Measurements from ENCODE around the gene TUBA1C.

Gene TUBA1C

GRCh38 chr12:49227713-49228112 is 37.2 kb upstream of the TUBA1C start:
- H3K9me3 ChIP-seq (ENCODE audit: control insufficient read depth, insufficient read depth, low read length) = no peaks in the 10 kb centered on the region
- no peaks in the 10 kb centered on the region for H3K27me3 ChIP-seq (ENCODE audit: control insufficient read depth, low read length)
- H4K20me1 ChIP-seq (ENCODE audit: control insufficient read depth, insufficient read depth, low read depth, low read length) = no peaks in the 10 kb centered on the region
- H3K9me2 ChIP-seq (replicated peaks; ENCODE audit: control insufficient read depth, low read length) = no peaks in the 10 kb centered on the region
- H3K27ac ChIP-seq (ENCODE audit: low read depth, low read length) = no peak overlapping the region
- H3K4me3 ChIP-seq (ENCODE audit: low read length) = no peak overlapping the region
- TF ChIP-seq EZH2phosphoT487 (IDR thresholded peaks at IDR 0.05; ENCODE audit: borderline replicate concordance, low read length) (no peak), CTCF (IDR thresholded peaks at IDR 0.05; ENCODE audit: low read depth, low read length, poor library complexity, severe bottlenecking) (no peak)
- H3K36me3 ChIP-seq (ENCODE audit: control insufficient read depth, low read length) = no peaks in the 10 kb centered on the region
- H3K4me2 ChIP-seq (ENCODE audit: low read length) = no peak overlapping the region
- no peaks in the 10 kb centered on the region for H3K79me2 ChIP-seq (ENCODE audit: control insufficient read depth, low read length)
- peaks cover under 1% of the 10 kb centered on the region for H3K4me1 ChIP-seq (ENCODE audit: control insufficient read depth, low read length)
- no peaks in the 10 kb centered on the region for H3F3A ChIP-seq (ENCODE audit: control insufficient read depth, insufficient read depth)

GRCh38 chr12:49228653-49229052 is 36.2 kb upstream of the TUBA1C start:
- TF ChIP-seq EZH2phosphoT487 (IDR thresholded peaks at IDR 0.05; ENCODE audit: borderline replicate concordance, low read length) = no peak
- TF ChIP-seq CTCF (IDR thresholded peaks at IDR 0.05; ENCODE audit: low read depth, low read length, poor library complexity, severe bottlenecking) = no peak
- Histone ChIP-seq H3K36me3 (ENCODE audit: control insufficient read depth, low read length) (no peaks in the 10 kb centered on the region), H3K4me1 (ENCODE audit: control insufficient read depth, low read length) (peaks cover 1% of the 10 kb centered on the region)

GRCh38 chr12:49230176-49230804 is 34.6 kb upstream of the TUBA1C start:
- Histone ChIP-seq H3K4me2 (ENCODE audit: low read length) (no peak overlapping the region), H3F3A (ENCODE audit: control insufficient read depth, insufficient read depth) (no peaks in the 10 kb centered on the region), H3K4me1 (ENCODE audit: control insufficient read depth, low read length) (peaks cover 10% of the 10 kb centered on the region), H3K9me2 (replicated peaks; ENCODE audit: control insufficient read depth, low read length) (no peaks in the 10 kb centered on the region), H3K27ac (ENCODE audit: low read depth, low read length) (no peak overlapping the region), H3K9me3 (ENCODE audit: control insufficient read depth, insufficient read depth, low read length) (no peaks in the 10 kb centered on the region), H3K36me3 (ENCODE audit: control insufficient read depth, low read length) (no peaks in the 10 kb centered on the region), H3K4me3 (ENCODE audit: low read length) (no peak overlapping the region), H4K20me1 (ENCODE audit: control insufficient read depth, insufficient read depth, low read depth, low read length) (no peaks in the 10 kb centered on the region), H3K79me2 (ENCODE audit: control insufficient read depth, low read length) (no peaks in the 10 kb centered on the region), H3K27me3 (ENCODE audit: control insufficient read depth, low read length) (no peaks in the 10 kb centered on the region)
- TF ChIP-seq EZH2phosphoT487 (IDR thresholded peaks at IDR 0.05; ENCODE audit: borderline replicate concordance, low read length) (no peak), CTCF (IDR thresholded peaks at IDR 0.05; ENCODE audit: low read depth, low read length, poor library complexity, severe bottlenecking) (no peak)

More at GRCh38 chr12:49228653-49229052, 36.2 kb upstream of the TUBA1C start:
- H3K4me2 ChIP-seq (ENCODE audit: low read length) = no peak overlapping the region
- H3K27me3 ChIP-seq (ENCODE audit: control insufficient read depth, low read length) = no peaks in the 10 kb centered on the region
- H3K9me2 ChIP-seq (replicated peaks; ENCODE audit: control insufficient read depth, low read length) = no peaks in the 10 kb centered on the region
- H3K9me3 ChIP-seq (ENCODE audit: control insufficient read depth, insufficient read depth, low read length) = no peaks in the 10 kb centered on the region
- no peaks in the 10 kb centered on the region for H3F3A ChIP-seq (ENCODE audit: control insufficient read depth, insufficient read depth)
- H3K27ac ChIP-seq (ENCODE audit: low read depth, low read length) = no peak overlapping the region
- no peaks in the 10 kb centered on the region for H4K20me1 ChIP-seq (ENCODE audit: control insufficient read depth, insufficient read depth, low read depth, low read length)
- H3K4me3 ChIP-seq (ENCODE audit: low read length) = no peak overlapping the region
- H3K79me2 ChIP-seq (ENCODE audit: control insufficient read depth, low read length) = no peaks in the 10 kb centered on the region
